Esophagus squamous epithelium (tissue), 4 donors: ENCODE data around the gene LAPTM4A.

Source experiments
- POLR2A ChIP-seq, 4 donors: fragments of 450-650 bp; IDR thresholded peaks; one replicate each; pipeline ENCODE4 v1.6.1; 2017; ENCODE audit warnings: antibody characterized with exemption in 4 of 4, mild to moderate bottlenecking in 4 of 4, moderate library complexity in 3 of 4
- TF ChIP-seq, protein P1 (sequence below), 6 experiments: fragments of 450-650 bp in 4 of 6; fragments of 200-600 bp in 2 of 6; sonication (generic) in 2 of 6; IDR thresholded peaks; one replicate each; pipeline ENCODE4 v1.5.1; 2016 to 2019; ENCODE audit warnings: antibody characterized with exemption in 6 of 6, mild to moderate bottlenecking in 4 of 6, moderate library complexity in 4 of 6

- TF ChIP-seq, protein P1, sequence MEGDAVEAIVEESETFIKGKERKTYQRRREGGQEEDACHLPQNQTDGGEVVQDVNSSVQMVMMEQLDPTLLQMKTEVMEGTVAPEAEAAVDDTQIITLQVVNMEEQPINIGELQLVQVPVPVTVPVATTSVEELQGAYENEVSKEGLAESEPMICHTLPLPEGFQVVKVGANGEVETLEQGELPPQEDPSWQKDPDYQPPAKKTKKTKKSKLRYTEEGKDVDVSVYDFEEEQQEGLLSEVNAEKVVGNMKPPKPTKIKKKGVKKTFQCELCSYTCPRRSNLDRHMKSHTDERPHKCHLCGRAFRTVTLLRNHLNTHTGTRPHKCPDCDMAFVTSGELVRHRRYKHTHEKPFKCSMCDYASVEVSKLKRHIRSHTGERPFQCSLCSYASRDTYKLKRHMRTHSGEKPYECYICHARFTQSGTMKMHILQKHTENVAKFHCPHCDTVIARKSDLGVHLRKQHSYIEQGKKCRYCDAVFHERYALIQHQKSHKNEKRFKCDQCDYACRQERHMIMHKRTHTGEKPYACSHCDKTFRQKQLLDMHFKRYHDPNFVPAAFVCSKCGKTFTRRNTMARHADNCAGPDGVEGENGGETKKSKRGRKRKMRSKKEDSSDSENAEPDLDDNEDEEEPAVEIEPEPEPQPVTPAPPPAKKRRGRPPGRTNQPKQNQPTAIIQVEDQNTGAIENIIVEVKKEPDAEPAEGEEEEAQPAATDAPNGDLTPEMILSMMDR (IDR thresholded peaks at IDR 0.05) = no peak
- TF ChIP-seq POLR2A (IDR thresholded peaks at IDR 0.05) = no peak
Observed at GRCh38 chr2:20030224-20030623, 21.2 kb downstream of the LAPTM4A start.
